B cell (primary cell): ENCODE results near the gene PTGER4. TPM values are rescaled to one million over a fixed set of nuclear protein-coding genes. Genes with fewer than 3 reads are reported as not detected.
"Not testable (repeated sequence)": the region's sequence is repeated elsewhere in the genome, so short reads cannot be mapped to it uniquely, and the experiment has no call there.

Experiments used
- ATAC-seq: fragments of 200-7000 bp; cut with Tn5 transposase; one replicate; pipeline ENCODE4 v1.10.0; 2021; ENCODE audit warnings: low read depth, mild to moderate bottlenecking, moderate number of reproducible peaks, moderate library complexity
- CTCF ChIA-PET: fragments of 350-600 bp; sonication (Branson Sonifier 250); formaldehyde crosslinking; loops from one replicate; lab custom pipeline; 2021; ENCODE audit warnings: antibody characterized with exemption, inconsistent platforms; lab: Charles Lee
- POLR2A ChIA-PET: fragments of 350-600 bp; sonication (Branson Sonifier 250); formaldehyde crosslinking; loops from one replicate; lab custom pipeline; 2021; ENCODE audit warnings: antibody characterized with exemption; lab: Charles Lee
- DNase-seq: peaks from one replicate; pipeline ENCODE4 v3.0.0; 2013
- H2AFZ ChIP-seq: 2 replicates; pipeline ENCODE4 v1.6.1; 2012; ENCODE audit warnings: mild to moderate bottlenecking, low read depth, low read length; ENCODE audit not compliant: insufficient read depth, poor library complexity, severe bottlenecking
- H3K27ac ChIP-seq, 2 donors: 1 replicate in 1 of 2; 2 replicates in 1 of 2; pipeline ENCODE4 v1.5.1; 2012 to 2013; ENCODE audit warnings: low read length in 2 of 2, mild to moderate bottlenecking in 2 of 2, moderate library complexity in 1 of 2
- H3K27me3 ChIP-seq, 4 experiments: fragments of 200-600 bp in 1 of 4; sonication (generic) in 1 of 4; replicated peaks in 1 of 4; 1 replicate in 2 of 4; 2 replicates in 2 of 4; pipeline versions ENCODE4 v1.6.1 to v1.7.0; 2013 to 2016; ENCODE audit warnings: low read length in 3 of 4, mild to moderate bottlenecking in 2 of 4, mixed read lengths in 1 of 4, moderate library complexity in 1 of 4; ENCODE audit not compliant: insufficient read depth in 4 of 4, control insufficient read depth in 3 of 4; ENCODE audit errors: control extremely low read depth in 1 of 4
- H3K36me3 ChIP-seq, 2 experiments: replicated peaks in 1 of 2; 1 replicate in 1 of 2; 2 replicates in 1 of 2; pipeline versions ENCODE4 v1.6.1 to v1.7.1; 2013; ENCODE audit warnings: low read length in 1 of 2; ENCODE audit not compliant: insufficient read depth in 2 of 2, control insufficient read depth in 1 of 2; ENCODE audit errors: control extremely low read depth in 1 of 2, extremely low read depth in 1 of 2
- H3K4me1 ChIP-seq, 2 donors: fragments of 200-600 bp in 1 of 2; sonication (generic) in 1 of 2; 1 replicate in 1 of 2; 2 replicates in 1 of 2; pipeline versions ENCODE4 v1.5.1 to v1.6.1; 2013 to 2017; ENCODE audit warnings: low read length in 2 of 2; ENCODE audit not compliant: control insufficient read depth in 2 of 2, insufficient read depth in 2 of 2
- H3K4me2 ChIP-seq: replicated peaks from 2 replicates; pipeline ENCODE3; 2012; ENCODE audit warnings: mild to moderate bottlenecking, low read depth, low read length; ENCODE audit not compliant: poor library complexity, severe bottlenecking
- H3K4me3 ChIP-seq, 5 experiments: fragments of 200-600 bp in 1 of 5; sonication (generic) in 1 of 5; 1 replicate in 3 of 5; 2 replicates in 2 of 5; pipeline versions ENCODE4 v1.5.1 to v1.7.0; 2011 to 2016; ENCODE audit warnings: low read length in 4 of 5, mild to moderate bottlenecking in 4 of 5, low read depth in 2 of 5, control low read depth in 1 of 5, moderate library complexity in 1 of 5; ENCODE audit not compliant: insufficient read depth in 1 of 5; ENCODE audit errors: control extremely low read depth in 1 of 5, extremely low read depth in 1 of 5
- H3K79me2 ChIP-seq: fragments of 200-600 bp; sonication (generic); one replicate; pipeline ENCODE4 v1.6.0; 2016; ENCODE audit warnings: low read length; ENCODE audit not compliant: control insufficient read depth, insufficient read depth
- H3K9ac ChIP-seq: fragments of 200-600 bp; sonication (generic); 2 replicates; pipeline ENCODE4 v1.6.1; 2017; ENCODE audit warnings: mild to moderate bottlenecking, low read length, moderate library complexity
- H3K9me3 ChIP-seq, 3 donors: one replicate each; pipeline versions ENCODE4 v1.6.1 to v1.7.1; 2013; ENCODE audit warnings: low read length in 2 of 3; ENCODE audit not compliant: control insufficient read depth in 2 of 3, insufficient read depth in 1 of 3; ENCODE audit errors: control extremely low read depth in 1 of 3
- H4K20me1 ChIP-seq: 2 replicates; pipeline ENCODE4 v1.6.0; 2012; ENCODE audit warnings: mild to moderate bottlenecking, low read length; ENCODE audit not compliant: insufficient read depth, control insufficient read depth, poor library complexity, severe bottlenecking
- H3K27ac Mint-ChIP-seq: one replicate; pipeline ENCODE4 v1.8.0; 2021; ENCODE audit warnings: mixed read lengths
- H3K27me3 Mint-ChIP-seq: one replicate; pipeline ENCODE4 v1.8.0; 2021; ENCODE audit warnings: mixed read lengths
- H3K4me1 Mint-ChIP-seq: one replicate; pipeline ENCODE4 v1.8.0; 2021; ENCODE audit warnings: mixed read lengths
- H3K4me3 Mint-ChIP-seq: one replicate; pipeline ENCODE4 v1.8.0; 2021; ENCODE audit warnings: mixed read lengths
- H3K9me3 Mint-ChIP-seq: one replicate; pipeline ENCODE4 v1.8.0; 2022; ENCODE audit warnings: mixed read lengths; ENCODE audit not compliant: insufficient read depth
- CTCF ChIP-seq: fragments of 200-600 bp; IDR thresholded peaks from one replicate; pipeline ENCODE4 v1.8.0; 2022; ENCODE audit warnings: antibody characterized with exemption, mild to moderate bottlenecking
- EZH2 ChIP-seq: IDR thresholded peaks from 2 replicates; pipeline ENCODE4 v1.6.1; 2012; ENCODE audit warnings: borderline replicate concordance, low read depth, mild to moderate bottlenecking, moderate library complexity, low read length; ENCODE audit not compliant: insufficient read depth, poor library complexity, severe bottlenecking
- WGBS: methylation state at CpG from one replicate; pipeline ENCODE4 v1.1.5; 2013; ENCODE audit warnings: missing lambda C conversion rate; ENCODE audit not compliant: insufficient coverage; 5-methylcytosine and 5-hydroxymethylcytosine counted together
- intact Hi-C: fragments of 100-400 bp; cut with micrococcal nuclease; formaldehyde crosslinking; loops from one replicate; pipeline ENCODE4 v1.10.0; 2022
- polyA plus RNA-seq: library from polyadenylated mRNA; depleted of rRNA; stranded (reverse); fragments of >200 nt; gene quantifications from 2 replicates; pipeline ENCODE4 v1.2.3, GENCODE V29; 2012
- total RNA-seq, 2 donors: library from RNA; stranded (reverse); fragments of 120-200 nt in 1 of 2; gene quantifications; 1 replicate in 1 of 2; 2 replicates in 1 of 2; pipeline versions ENCODE4 v1.2.3 to v1.2.4, GENCODE V29; 2013 to 2022

Gene PTGER4
- total and polyA plus RNA-seq, 2 donors (not counting 1 experiment from before 2014, with no cell fraction given), result 26.3 to 76.7 TPM

- ChIA-PET CTCF (interaction anchor here (0.7 to 0.9 kb wide), 2 partner anchors 16 to 1170 kb away, joined by 3 to 4 read pairs; no protein-coding TSS in a partner anchor), POLR2A (no interaction called here)
- no peak for TF ChIP-seq EZH2
- no peak for TF ChIP-seq CTCF
- Histone ChIP-seq H3K79me2 (no peaks in the 10 kb centered on the region), H2AFZ (no peak overlapping the region), H3K9ac (no peak overlapping the region), H3K27ac (no peak overlapping the region), H3K4me1 (no peaks in the 10 kb centered on the region), H3K36me3 (peaks cover 9 to 10% of the 10 kb centered on the region in 2 experiments), H3K27me3 (no peaks in the 10 kb centered on the region), H3K4me3 (no peak overlapping the region), H3K9me3 (peaks cover 0 to 5% (median 3%) of the 10 kb centered on the region in 3 donors), H4K20me1 (no peaks in the 10 kb centered on the region), H3K4me2 (no peak overlapping the region)
- DNase-seq (no peak), ATAC-seq (no peak)
- Mint-ChIP-seq H3K4me3 (no peak overlapping the region), H3K27me3 (no peaks in the 10 kb centered on the region), H3K9me3 (no peaks in the 10 kb centered on the region), H3K4me1 (peaks cover 3% of the 10 kb centered on the region), H3K27ac (no peak overlapping the region)
- intact Hi-C loops, result no loop called here
These were observed 37.6 kb downstream of the PTGER4 start for GRCh38 chr5:40717281-40717680.

- TF ChIP-seq CTCF (no peak), EZH2 (no peak)
- Histone ChIP-seq H3K4me3 (no peak overlapping the region), H3K79me2 (no peaks in the 10 kb centered on the region), H3K9ac (no peak overlapping the region), H3K4me2 (no peak overlapping the region), H3K27ac (no peak overlapping the region), H4K20me1 (no peaks in the 10 kb centered on the region), H3K36me3 (peaks cover 7 to 12% of the 10 kb centered on the region in 2 experiments), H3K27me3 (no peaks in the 10 kb centered on the region), H3K4me1 (no peaks in the 10 kb centered on the region), H3K9me3 (peaks cover 0 to 10% (median 3%) of the 10 kb centered on the region in 3 donors), H2AFZ (no peak overlapping the region)
- no peak overlapping the region for H3K27ac Mint-ChIP-seq
- DNase-seq, result no peak
- ATAC-seq, result no peak
- H3K4me3 Mint-ChIP-seq, result no peak overlapping the region
- H3K4me1 Mint-ChIP-seq, result peaks cover 3% of the 10 kb centered on the region
- intact Hi-C loops, result no loop called here
- CTCF ChIA-PET, result no interaction called here
- no peaks in the 10 kb centered on the region for H3K27me3 Mint-ChIP-seq
- H3K9me3 Mint-ChIP-seq, result no peaks in the 10 kb centered on the region
- POLR2A ChIA-PET, result no interaction called here
These were observed 40.4 kb downstream of the PTGER4 start for GRCh38 chr5:40720069-40720468.

- 94% methylated on average over 37 of the region's 37 CpGs for WGBS
- H3K4me2 ChIP-seq, H3K9ac ChIP-seq, POLR2A ChIA-PET, DNase-seq, H2AFZ ChIP-seq, H4K20me1 ChIP-seq, CTCF ChIA-PET, H3K9me3 Mint-ChIP-seq, H3K27me3 ChIP-seq, H3K4me1 ChIP-seq, H3K79me2 ChIP-seq, H3K27ac Mint-ChIP-seq, H3K36me3 ChIP-seq, intact Hi-C loops, H3K4me3 ChIP-seq, H3K27me3 Mint-ChIP-seq, H3K27ac ChIP-seq, H3K4me3 Mint-ChIP-seq, H3K4me1 Mint-ChIP-seq, ATAC-seq, H3K9me3 ChIP-seq: not testable (repeated sequence)
These were observed 42.8 kb downstream of the PTGER4 start for GRCh38 chr5:40722497-40722911.
